OCI-LY7 (cell line): ENCODE measurements around the gene TP63. TPM values are rescaled to one million over a fixed set of nuclear protein-coding genes. Genes with fewer than 3 reads are reported as not detected.

Experiments used
- BruUV-seq: library from RNA; stranded (reverse); fragments of 400-500 nt; replicated peaks from 2 replicates; lab custom pipeline; 2021; lab: Mats Ljungman, UMichigan
- CTCF ChIA-PET: fragments of 300-600 bp; sonication (Branson Sonifier 250); formaldehyde crosslinking; loops from one replicate; lab custom pipeline; 2022; ENCODE audit warnings: antibody characterized with exemption; ENCODE audit not compliant: unreplicated experiment; lab: Charles Lee
- POLR2A ChIA-PET: fragments of 300-600 bp; sonication (Branson Sonifier 250); formaldehyde crosslinking; loops from one replicate; lab custom pipeline; 2022; ENCODE audit warnings: antibody characterized with exemption; lab: Charles Lee
- DNase-seq: peaks from one replicate; pipeline ENCODE4 v3.0.0-alpha.2; 2015; ENCODE audit warnings: low spot score
- H2AFZ ChIP-seq: fragments of 200-600 bp; sonication (generic), shearing (Covaris generic); 2 replicates; pipeline ENCODE4 v1.6.1; 2014; ENCODE audit warnings: mild to moderate bottlenecking, antibody characterized with exemption, low read length, moderate library complexity
- H3K27ac ChIP-seq: fragments of 200-600 bp; sonication (generic); 2 replicates; pipeline ENCODE4 v1.5.1; 2014; ENCODE audit warnings: mixed run types, low read depth, mild to moderate bottlenecking, moderate library complexity, low read length, inconsistent platforms; ENCODE audit not compliant: poor library complexity, severe bottlenecking
- H3K36me3 ChIP-seq: fragments of 200-600 bp; sonication (generic); 2 replicates; pipeline ENCODE4 v1.6.1; 2014; ENCODE audit warnings: mild to moderate bottlenecking, antibody characterized with exemption, low read length, moderate library complexity, mixed read lengths; ENCODE audit not compliant: insufficient read depth
- H3K4me1 ChIP-seq: fragments of 200-600 bp; sonication (generic); 2 replicates; pipeline ENCODE4 v1.5.1; 2014; ENCODE audit warnings: mild to moderate bottlenecking, low read length; ENCODE audit not compliant: insufficient read depth, poor library complexity, severe bottlenecking
- H3K4me2 ChIP-seq: fragments of 200-600 bp; sonication (generic); 2 replicates; pipeline ENCODE4 v1.6.1; 2014; ENCODE audit warnings: mild to moderate bottlenecking, low read length
- H3K4me3 ChIP-seq: fragments of 200-600 bp; sonication (generic); 2 replicates; pipeline ENCODE4 v1.5.1; 2014; ENCODE audit warnings: mild to moderate bottlenecking, low read depth, low read length; ENCODE audit not compliant: poor library complexity, severe bottlenecking
- H3K79me2 ChIP-seq: fragments of 200-600 bp; sonication (generic); 2 replicates; pipeline ENCODE4 v1.6.1; 2016; ENCODE audit warnings: low read depth, mild to moderate bottlenecking, low read length, moderate library complexity, mixed read lengths; ENCODE audit not compliant: insufficient read depth
- H3K9me2 ChIP-seq: fragments of 200-600 bp; sonication (generic); 2 replicates; pipeline ENCODE4 v1.6.1; 2016; ENCODE audit warnings: mild to moderate bottlenecking, low read length, mixed read lengths; ENCODE audit not compliant: insufficient read depth
- H3K9me3 ChIP-seq: fragments of 200-600 bp; sonication (generic); 2 replicates; pipeline ENCODE4 v1.6.1; 2014; ENCODE audit warnings: mild to moderate bottlenecking, mixed run types, low read length, mixed read lengths
- H4K20me1 ChIP-seq: fragments of 200-600 bp; sonication (generic); 2 replicates; pipeline ENCODE4 v1.6.1; 2014; ENCODE audit warnings: mild to moderate bottlenecking, antibody characterized with exemption, low read length, moderate library complexity, mixed read lengths; ENCODE audit not compliant: insufficient read depth
- EZH2phosphoT487 ChIP-seq: fragments of 200-600 bp; sonication (generic); IDR thresholded peaks from 2 replicates; pipeline ENCODE4 v1.6.1; 2018; ENCODE audit warnings: low read depth, borderline replicate concordance, mild to moderate bottlenecking, mixed run types, antibody characterized with exemption, low read length, moderate library complexity, mixed read lengths
- intact Hi-C: fragments of 100-400 bp; cut with micrococcal nuclease; formaldehyde crosslinking; loops from one replicate; pipeline ENCODE4 v1.10.0; 2022; ENCODE audit not compliant: unreplicated experiment
- total RNA-seq, 2 experiments: library from RNA; depleted of rRNA in 1 of 2; stranded (reverse); fragments of >200 nt in 1 of 2; shearing (Covaris generic) in 1 of 2; gene quantifications; 2 replicates each; pipeline ENCODE4 v1.2.3, GENCODE V29; 2014 to 2022
- TF ChIP-seq, protein P1 (sequence below): fragments of 200-600 bp; sonication (generic); conservative IDR thresholded peaks from 2 replicates; pipeline ENCODE4 v1.5.1; 2014; ENCODE audit warnings: mild to moderate bottlenecking, antibody characterized with exemption, low read length, moderate library complexity, mixed read lengths

Gene TP63
- total RNA-seq, 2 experiments from 2014 or later = 0.16 to 1.1 TPM

GRCh38 chr3:189673535-189673934, 42.3 kb downstream of the TP63 start:
- ChIA-PET POLR2A (interaction anchor here (0.5 to 2.0 kb wide), 2 partner anchors 14 to 227 kb away, joined by 3 to 5 read pairs; no protein-coding TSS in a partner anchor), CTCF (no interaction called here)
- intact Hi-C loops = no loop called here
- no peak overlapping the region for H2AFZ ChIP-seq
- H3K9me2 ChIP-seq = no peaks in the 10 kb centered on the region
- no peaks in the 10 kb centered on the region for H3K9me3 ChIP-seq
- H4K20me1 ChIP-seq = no peaks in the 10 kb centered on the region
- no peaks in the 10 kb centered on the region for H3K4me1 ChIP-seq
- no peak overlapping the region for H3K4me2 ChIP-seq
- H3K27ac ChIP-seq = no peak overlapping the region
- no peaks in the 10 kb centered on the region for H3K36me3 ChIP-seq
- no peak for DNase-seq
- no peaks in the 10 kb centered on the region for H3K79me2 ChIP-seq
- no peak for TF ChIP-seq EZH2phosphoT487
- TF ChIP-seq, protein P1, sequence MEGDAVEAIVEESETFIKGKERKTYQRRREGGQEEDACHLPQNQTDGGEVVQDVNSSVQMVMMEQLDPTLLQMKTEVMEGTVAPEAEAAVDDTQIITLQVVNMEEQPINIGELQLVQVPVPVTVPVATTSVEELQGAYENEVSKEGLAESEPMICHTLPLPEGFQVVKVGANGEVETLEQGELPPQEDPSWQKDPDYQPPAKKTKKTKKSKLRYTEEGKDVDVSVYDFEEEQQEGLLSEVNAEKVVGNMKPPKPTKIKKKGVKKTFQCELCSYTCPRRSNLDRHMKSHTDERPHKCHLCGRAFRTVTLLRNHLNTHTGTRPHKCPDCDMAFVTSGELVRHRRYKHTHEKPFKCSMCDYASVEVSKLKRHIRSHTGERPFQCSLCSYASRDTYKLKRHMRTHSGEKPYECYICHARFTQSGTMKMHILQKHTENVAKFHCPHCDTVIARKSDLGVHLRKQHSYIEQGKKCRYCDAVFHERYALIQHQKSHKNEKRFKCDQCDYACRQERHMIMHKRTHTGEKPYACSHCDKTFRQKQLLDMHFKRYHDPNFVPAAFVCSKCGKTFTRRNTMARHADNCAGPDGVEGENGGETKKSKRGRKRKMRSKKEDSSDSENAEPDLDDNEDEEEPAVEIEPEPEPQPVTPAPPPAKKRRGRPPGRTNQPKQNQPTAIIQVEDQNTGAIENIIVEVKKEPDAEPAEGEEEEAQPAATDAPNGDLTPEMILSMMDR = no peak
- no peak overlapping the region for H3K4me3 ChIP-seq
- no TSS peak for BruUV-seq

- Histone ChIP-seq H3K4me3 (no peak overlapping the region), H3K4me1 (no peaks in the 10 kb centered on the region), H2AFZ (no peak overlapping the region), H4K20me1 (no peaks in the 10 kb centered on the region), H3K9me2 (no peaks in the 10 kb centered on the region), H3K27ac (no peak overlapping the region), H3K36me3 (no peaks in the 10 kb centered on the region), H3K79me2 (no peaks in the 10 kb centered on the region), H3K9me3 (no peaks in the 10 kb centered on the region), H3K4me2 (no peak overlapping the region)
- no peak for TF ChIP-seq EZH2phosphoT487
- TF ChIP-seq, protein P1 = no peak
- no peak for DNase-seq
- ChIA-PET CTCF (no interaction called here), POLR2A (interaction anchor here (0.5 to 2.0 kb wide), 3 partner anchors 9 to 227 kb away, joined by 3 to 8 read pairs (median 5); no protein-coding TSS in a partner anchor)
- BruUV-seq = no TSS peak
- intact Hi-C loops = no loop called here
These were observed 43.2 kb downstream of the TP63 start for GRCh38 chr3:189674249-189674913.

- no peak overlapping the region for H3K27ac ChIP-seq
- POLR2A ChIA-PET = no interaction called here
- BruUV-seq = no TSS peak
- CTCF ChIA-PET = no interaction called here
- H2AFZ ChIP-seq = no peak overlapping the region
- H3K9me2 ChIP-seq = no peaks in the 10 kb centered on the region
- no peaks in the 10 kb centered on the region for H3K4me1 ChIP-seq
- intact Hi-C loops = no loop called here
- no peaks in the 10 kb centered on the region for H3K36me3 ChIP-seq
- H4K20me1 ChIP-seq = no peaks in the 10 kb centered on the region
- DNase-seq = no peak
- H3K4me3 ChIP-seq = no peak overlapping the region
- no peaks in the 10 kb centered on the region for H3K79me2 ChIP-seq
- H3K9me3 ChIP-seq = no peaks in the 10 kb centered on the region
- H3K4me2 ChIP-seq = no peak overlapping the region
- TF ChIP-seq EZH2phosphoT487 = no peak
- TF ChIP-seq, protein P1 = no peak
These were observed 46.5 kb downstream of the TP63 start for GRCh38 chr3:189677667-189678066.
